ENCODE measurements around the gene MICAL3. TPM values are rescaled to one million over a fixed set of nuclear protein-coding genes. Genes with fewer than 3 reads are reported as not detected.
"Not testable (repeated sequence)": the region's sequence is repeated elsewhere in the genome, so short reads cannot be mapped to it uniquely, and the experiment has no call there.

The MICAL3 gene
- polyA plus RNA-seq, 1 donor: 54.3 TPM

GRCh38 chr22:18032455-18033101 is 8.2 kb upstream of the MICAL3 start:
- no peak for DNase-seq

DNA sequence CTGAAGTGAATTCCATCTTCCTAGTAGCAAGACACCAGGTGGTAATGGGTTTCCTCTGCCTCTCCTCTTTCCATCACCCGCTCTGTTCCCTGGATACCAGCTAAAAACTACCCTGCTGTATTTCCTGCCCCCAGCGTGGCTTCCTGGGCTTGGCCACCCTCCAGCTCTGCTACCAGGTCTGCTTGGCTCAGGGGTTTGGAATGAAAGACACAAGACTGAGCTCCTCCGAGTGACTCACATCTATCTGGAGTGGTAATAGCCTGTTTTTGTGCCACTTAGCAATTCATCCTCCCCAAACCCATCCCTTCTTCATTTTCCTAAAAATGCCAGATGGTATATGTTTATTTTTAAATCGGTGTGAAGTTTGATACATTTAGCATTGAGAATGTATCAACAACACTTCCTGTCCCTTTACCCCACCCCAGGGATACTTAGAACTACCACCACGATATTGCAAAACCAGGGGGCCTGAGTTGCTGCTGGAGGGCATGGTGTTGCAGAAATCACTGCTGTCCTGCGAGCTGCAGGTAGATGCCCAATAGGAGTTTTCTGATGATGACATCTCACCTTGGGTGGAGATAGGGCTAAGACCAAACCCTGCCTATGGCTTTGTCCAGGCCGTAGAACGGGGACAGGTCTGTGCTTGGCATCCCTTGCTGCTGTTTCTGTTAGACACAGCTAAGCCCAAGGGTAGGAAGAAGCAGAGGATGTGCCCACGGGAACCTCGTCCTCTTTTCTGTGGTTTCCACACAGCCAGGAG is 7.5 kb upstream of the MICAL3 start:
- DNase-seq: no peak

- DNase-seq: no peak
These were observed 5.4 kb upstream of the MICAL3 start for GRCh38 chr22:18029686-18030267.

GRCh38 chr22:18028817-18029527 is 4.6 kb upstream of the MICAL3 start:
- DNase-seq: no peak

GRCh38 chr22:18025898-18026297 is 1.5 kb upstream of the MICAL3 start:
- DNase-seq: not testable (repeated sequence)

- DNase-seq: no peak
These were observed 777 bp upstream of the MICAL3 start for GRCh38 chr22:18024956-18025720.

DNA sequence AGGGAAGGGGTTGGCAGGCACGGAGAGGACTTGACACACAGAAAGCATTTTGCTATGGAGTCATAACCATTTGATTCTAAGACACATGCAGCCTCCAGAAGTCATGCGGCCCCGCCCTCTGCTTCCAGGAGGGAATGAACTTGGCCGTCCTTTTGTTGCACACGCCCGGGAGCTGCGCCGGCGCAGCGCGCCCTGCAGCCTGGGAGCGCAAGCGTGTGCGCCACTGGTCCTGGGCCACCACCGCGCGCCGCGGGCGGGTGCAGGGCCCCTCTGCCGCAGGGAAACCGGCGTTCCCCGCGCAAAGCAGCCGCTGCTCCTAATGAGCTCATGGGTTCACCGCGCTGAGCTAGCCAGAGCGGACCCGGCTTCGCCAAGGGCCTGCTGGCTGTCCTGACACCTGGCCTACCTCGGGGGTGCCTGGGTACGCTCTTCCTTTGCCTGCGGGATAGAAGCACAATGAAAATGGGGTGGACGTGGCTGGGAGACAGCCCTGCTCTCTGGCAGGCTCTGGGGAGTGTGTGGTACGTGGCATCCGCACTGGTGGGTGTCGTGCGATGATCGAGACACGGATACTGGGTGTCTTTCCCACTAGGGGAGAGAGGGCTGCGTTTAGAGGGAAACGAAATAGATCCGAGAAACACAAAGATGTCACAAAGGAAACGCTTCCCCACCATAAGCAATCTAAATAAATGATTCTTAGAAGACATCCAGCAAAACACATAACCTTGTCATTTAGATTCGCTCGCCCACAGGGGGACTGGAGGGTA is 669 bp downstream of the MICAL3 start:
- DNase-seq: peak; percentile 81

DNA sequence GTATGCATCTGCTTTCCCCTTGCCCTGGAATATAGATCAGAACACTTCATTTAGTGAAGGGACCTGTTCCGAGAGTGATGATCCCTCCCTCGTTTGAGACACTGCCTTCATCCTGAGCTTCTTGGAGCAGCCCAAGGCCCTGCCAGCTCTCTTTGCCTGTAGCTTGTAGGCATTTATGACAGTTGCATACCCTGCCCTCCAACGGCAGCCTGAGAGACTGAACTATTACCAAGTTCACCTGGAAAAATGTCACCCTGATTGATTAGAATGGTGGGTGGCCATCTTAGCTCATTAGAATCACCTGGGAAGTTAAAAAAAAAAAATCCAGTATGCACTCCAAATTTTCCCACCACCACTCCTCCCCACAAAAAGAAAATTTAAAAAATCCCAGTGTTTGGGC is 1.5 kb downstream of the MICAL3 start:
- no peak for DNase-seq

- DNase-seq: no peak
These were observed 2.9 kb downstream of the MICAL3 start for GRCh38 chr22:18021431-18021830.

- not testable (repeated sequence) for DNase-seq
These were observed 3.6 kb downstream of the MICAL3 start for GRCh38 chr22:18020743-18021142.

DNA sequence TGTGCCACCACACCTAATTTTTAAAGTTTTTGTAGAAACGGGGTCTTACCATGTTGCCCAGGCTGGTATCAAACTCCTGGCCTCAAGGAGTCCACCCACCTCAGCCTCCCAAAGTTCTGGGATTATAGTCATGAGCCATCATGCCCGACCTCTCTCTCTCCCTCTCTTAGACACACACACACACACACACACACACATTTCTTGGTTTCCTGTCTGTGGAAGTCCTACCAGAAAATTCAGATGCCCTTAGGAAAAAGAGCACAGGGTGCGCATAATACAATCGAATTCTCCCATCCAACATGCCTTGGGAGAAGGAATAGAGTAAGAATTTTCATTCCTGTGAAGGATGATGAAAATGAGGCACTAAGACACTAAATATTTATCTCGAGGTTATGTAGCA is 10.4 kb downstream of the MICAL3 start:
- DNase-seq: no peak

DNA sequence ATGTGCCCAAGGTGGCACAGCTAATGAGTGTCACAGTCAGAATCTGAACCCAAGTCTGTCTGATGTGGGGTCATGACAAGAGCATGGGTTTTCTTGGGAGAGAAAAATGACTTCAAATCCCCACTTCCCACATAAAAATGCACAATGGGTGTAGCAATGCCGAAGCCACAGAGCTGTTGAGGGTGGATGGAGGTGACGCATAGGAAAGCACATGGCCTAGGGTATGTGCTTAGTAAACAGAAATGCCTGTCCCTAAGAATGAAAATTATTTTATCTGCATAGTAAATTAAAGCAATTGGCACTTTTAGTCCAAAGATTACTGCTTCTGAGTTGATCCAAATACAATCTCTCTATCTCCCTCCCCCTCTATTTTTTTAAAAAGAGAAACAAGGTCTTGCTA is 10.9 kb downstream of the MICAL3 start:
- DNase-seq: no peak

- DNase-seq: no peak
These were observed 11.8 kb downstream of the MICAL3 start for GRCh38 chr22:18012531-18012930.

DNA sequence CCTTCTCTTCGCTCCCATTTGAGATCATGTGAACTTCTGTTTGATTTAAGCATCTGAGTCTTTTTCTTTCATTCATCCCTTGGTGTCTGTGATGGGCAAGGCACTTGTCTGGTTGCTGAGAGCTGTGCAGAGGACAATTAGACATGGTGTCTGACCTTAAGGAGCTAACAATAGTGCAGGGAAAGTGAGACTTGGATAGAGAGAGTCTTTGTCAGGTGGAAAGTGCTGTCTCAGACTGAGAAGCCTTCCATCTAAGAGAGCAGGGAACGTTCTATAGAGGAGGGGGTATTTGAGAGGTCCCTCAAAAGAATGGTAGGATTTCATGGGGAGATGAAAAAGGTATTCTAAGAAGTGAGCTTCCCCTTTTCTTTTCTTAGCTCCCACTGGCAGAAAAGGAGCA is 14.1 kb downstream of the MICAL3 start:
- no peak for DNase-seq

DNA sequence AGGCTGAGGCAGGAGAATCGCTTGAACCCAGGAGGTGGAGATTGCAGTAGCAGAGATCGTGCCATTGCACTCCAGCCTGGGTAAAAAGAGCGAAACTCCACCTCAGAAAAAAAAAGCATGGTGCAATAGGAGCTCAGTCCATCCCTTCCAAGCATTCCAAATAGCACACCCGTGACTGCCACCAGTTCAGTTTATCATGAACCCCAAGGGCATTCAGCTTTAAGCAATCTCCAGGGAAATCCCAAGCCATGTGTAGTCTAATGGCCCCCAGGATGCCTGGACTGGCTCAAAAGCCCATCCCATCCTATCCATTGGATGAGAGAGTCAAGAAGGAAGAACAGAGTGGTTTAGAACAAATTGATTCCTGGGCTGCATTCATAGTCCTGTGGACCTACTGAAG is 16.2 kb downstream of the MICAL3 start:
- no peak for DNase-seq

DNA sequence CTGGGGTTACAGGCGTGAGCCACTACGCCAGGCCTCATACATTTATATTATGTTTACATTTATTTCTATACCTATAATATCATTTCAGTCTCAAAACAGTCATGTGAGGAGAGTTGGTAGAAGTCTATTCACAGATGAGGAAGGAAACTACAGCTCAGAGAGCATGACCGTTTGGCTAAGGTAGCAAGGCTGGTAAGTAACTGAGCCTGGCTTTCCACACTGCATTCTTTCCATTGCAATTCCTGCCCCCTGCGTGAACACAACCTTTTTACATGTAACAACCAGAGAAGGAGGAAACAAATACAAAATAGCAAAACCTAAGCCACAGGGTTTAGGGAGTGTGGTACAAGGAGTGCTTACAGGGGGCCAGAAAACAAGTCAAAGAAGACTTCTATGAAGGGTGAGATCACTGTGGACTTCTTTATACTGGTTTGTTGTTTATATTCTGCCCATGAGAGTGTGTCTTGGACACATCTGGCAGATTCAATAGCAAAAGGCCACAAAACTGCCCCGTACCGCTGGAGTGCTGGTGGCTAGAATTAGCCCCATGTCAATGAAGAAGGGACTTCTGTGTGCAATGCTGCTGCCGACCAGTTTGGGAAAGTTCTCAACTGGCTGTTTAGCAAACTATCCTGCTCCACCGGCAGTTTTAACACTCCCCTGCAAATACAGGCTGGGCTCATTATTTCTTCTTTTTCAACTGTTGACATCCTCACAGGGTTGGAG is 19.0 kb downstream of the MICAL3 start:
- DNase-seq: no peak

DNA sequence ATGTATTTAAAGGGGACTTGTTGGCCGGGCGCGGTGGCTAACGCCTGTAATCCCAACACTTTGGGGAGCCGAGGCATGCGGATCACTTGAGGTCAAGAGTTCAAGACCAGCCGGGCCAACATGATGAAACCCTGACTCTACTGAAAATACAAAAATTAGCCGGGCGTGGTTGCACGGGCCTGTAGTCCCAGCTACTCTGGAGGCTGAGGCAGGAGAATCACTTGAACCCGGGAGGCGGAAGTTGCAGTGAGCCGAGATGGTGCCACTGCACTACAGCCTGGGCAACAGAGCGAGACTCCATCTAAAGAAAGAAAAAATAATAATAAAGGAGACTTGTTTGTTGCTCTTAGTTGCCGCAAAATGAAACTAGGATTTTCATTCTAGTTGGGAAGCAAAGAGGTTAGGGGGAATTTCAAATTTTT is 22.5 kb downstream of the MICAL3 start:
- not testable (repeated sequence) for DNase-seq

GRCh38 chr22:18001040-18001893 is 23.1 kb downstream of the MICAL3 start:
- DNase-seq: peak; percentile 93

GRCh38 chr22:18000441-18001039 is 23.8 kb downstream of the MICAL3 start:
- peak; percentile 26 for DNase-seq
